ENCODE results near the gene STAB1.
"Not testable (repeated sequence)": the region's sequence is repeated elsewhere in the genome, so short reads cannot be mapped to it uniquely, and the experiment has no call there.

Gene STAB1

DNA sequence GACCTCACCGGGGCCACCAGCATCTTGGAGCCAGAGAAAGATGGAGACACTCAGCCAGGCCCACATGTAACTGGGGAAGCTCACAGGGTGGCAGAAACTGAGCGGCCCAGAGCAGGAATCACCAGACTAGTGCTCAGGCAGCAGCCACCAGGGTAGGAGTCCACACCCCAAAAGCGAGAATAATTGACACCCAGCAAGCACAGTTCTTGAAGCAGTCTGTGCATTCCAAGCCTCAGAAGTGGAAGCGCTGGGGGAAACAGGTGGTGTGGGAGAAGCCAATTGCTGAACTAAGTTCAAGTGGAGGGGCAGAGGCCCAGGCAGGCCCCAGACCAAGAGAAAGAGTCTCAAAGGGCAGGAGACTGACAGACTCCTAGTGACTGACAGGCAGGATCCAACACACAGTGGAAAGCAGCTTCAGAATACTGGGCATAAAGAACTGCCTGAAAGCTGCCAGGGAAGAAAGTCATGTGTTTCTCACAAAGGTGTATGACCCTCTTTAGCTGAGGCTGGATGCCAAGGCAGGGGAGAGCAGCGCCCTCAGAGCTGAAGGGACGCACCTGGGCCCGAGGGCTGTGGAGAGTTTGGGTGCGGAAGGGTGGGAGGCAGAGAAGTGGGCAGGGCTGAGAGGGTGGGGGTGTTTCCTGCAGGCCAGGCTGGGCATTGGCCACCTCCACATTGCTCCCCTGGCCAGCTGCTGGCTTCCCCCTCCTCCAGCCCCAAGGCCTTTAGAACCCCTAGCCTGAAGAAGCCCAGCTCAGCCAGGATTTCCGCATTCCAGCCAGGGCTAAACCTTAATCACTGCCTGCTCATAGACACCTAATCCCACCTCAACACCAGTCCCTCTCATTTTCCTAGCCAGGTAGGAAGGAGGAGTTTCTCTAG, 30.8 kb downstream of the STAB1 start:
- DNase-seq (ENCODE audit: low read depth): no peak
- no peak for TF ChIP-seq CTCF (IDR thresholded peaks at IDR 0.05; ENCODE audit: low read depth, low read length, missing control alignments)
- no peak overlapping the region for H3K4me3 ChIP-seq (ENCODE audit: low read depth, low read length)

- not testable (repeated sequence) for H3K4me3 ChIP-seq (ENCODE audit: low read depth, low read length); DNase-seq (ENCODE audit: low read depth)
These were observed 31.5 kb downstream of the STAB1 start for GRCh38 chr3:52526671-52527038.

DNA sequence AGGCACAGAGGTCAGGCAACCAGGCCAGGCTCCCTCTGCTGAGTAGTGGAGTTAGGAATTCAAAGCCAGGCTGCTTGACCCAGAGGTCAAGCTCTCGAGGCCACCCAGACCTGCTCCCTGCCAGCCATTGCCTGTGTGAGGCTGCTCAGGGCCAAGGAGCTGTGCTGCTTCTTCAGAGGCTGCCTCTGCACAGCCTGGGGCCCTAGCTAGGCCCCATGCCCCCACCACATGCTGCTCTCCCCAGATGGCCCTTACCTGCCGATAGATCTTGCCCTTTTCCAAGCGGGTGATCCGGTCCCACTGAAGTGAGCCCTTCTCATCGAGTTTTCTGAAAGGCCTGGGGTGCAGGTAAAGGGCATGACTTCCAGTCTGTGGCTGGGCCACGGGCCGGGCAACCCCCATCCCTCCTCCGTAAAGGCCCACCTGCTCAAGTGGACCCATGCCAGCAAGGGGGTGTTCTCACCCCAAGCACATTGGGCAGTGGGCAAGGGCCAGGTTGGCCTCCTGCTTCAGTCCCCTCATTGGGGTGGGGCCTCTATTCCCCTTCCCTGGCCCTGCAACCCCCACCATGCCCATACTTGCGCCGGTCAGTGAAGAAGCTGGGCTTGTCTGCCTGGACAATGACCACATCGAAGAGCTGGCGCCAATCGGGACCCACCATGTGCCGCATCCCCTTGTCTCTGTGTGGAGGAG, 32.0 kb downstream of the STAB1 start:
- TF ChIP-seq CTCF (IDR thresholded peaks at IDR 0.05; ENCODE audit: low read depth, low read length, missing control alignments): no peak
- no peak for DNase-seq (ENCODE audit: low read depth)
- H3K4me3 ChIP-seq (ENCODE audit: low read depth, low read length): no peak overlapping the region

- no peak for DNase-seq (ENCODE audit: low read depth)
- TF ChIP-seq CTCF (IDR thresholded peaks at IDR 0.05; ENCODE audit: low read depth, low read length, missing control alignments): no peak
- no peak overlapping the region for H3K4me3 ChIP-seq (ENCODE audit: low read depth, low read length)
These were observed 32.8 kb downstream of the STAB1 start for GRCh38 chr3:52527732-52528585.

GRCh38 chr3:52528586-52529375, 33.6 kb downstream of the STAB1 start:
- H3K4me3 ChIP-seq (ENCODE audit: low read depth, low read length): no peak overlapping the region
- TF ChIP-seq CTCF (IDR thresholded peaks at IDR 0.05; ENCODE audit: low read depth, low read length, missing control alignments): no peak
- DNase-seq (ENCODE audit: low read depth): no peak

GRCh38 chr3:52529376-52530333, 34.5 kb downstream of the STAB1 start:
- DNase-seq (ENCODE audit: low read depth): no peak
- no peak for TF ChIP-seq CTCF (IDR thresholded peaks at IDR 0.05; ENCODE audit: low read depth, low read length, missing control alignments)

More at GRCh38 chr3:52529376-52530333, 34.5 kb downstream of the STAB1 start:
- H3K4me3 ChIP-seq (ENCODE audit: low read depth, low read length): no peak overlapping the region

All from GM12864 (cell line).